Activated CD8-positive, alpha-beta T cell treated with anti-CD3 and anti-CD28 coated beads for 36 hours (primary cell): ENCODE results near the gene EML3. TPM values are rescaled to one million over a fixed set of nuclear protein-coding genes. Genes with fewer than 3 reads are reported as not detected.

ENCODE experiments used
- ATAC-seq: fragments of 200-7000 bp; cut with Tn5 transposase; one replicate; pipeline ENCODE4 v1.10.0; 2021; ENCODE audit warnings: mild to moderate bottlenecking, moderate library complexity
- CTCF ChIA-PET: fragments of 350-600 bp; sonication (Branson Sonifier 250); formaldehyde crosslinking; loops from one replicate; lab custom pipeline; 2021; ENCODE audit warnings: antibody characterized with exemption; lab: Charles Lee
- POLR2A ChIA-PET: fragments of 350-600 bp; sonication (Branson Sonifier 250); formaldehyde crosslinking; loops from one replicate; lab custom pipeline; 2021; ENCODE audit warnings: antibody characterized with exemption; lab: Charles Lee
- DNase-seq: peaks from one replicate; pipeline ENCODE4 v3.0.0-alpha.2; 2020
- H3K27ac Mint-ChIP-seq: one replicate; pipeline ENCODE4 v1.8.0; 2021; ENCODE audit warnings: mild to moderate bottlenecking, mixed read lengths
- H3K27me3 Mint-ChIP-seq: one replicate; pipeline ENCODE4 v1.8.0; 2021; ENCODE audit warnings: mixed read lengths
- H3K36me3 Mint-ChIP-seq: one replicate; pipeline ENCODE4 v1.8.0; 2021; ENCODE audit warnings: low read depth, mixed read lengths
- H3K4me1 Mint-ChIP-seq: one replicate; pipeline ENCODE4 v1.8.0; 2021; ENCODE audit warnings: low read depth, mixed read lengths
- H3K4me3 Mint-ChIP-seq: one replicate; pipeline ENCODE4 v1.8.0; 2021; ENCODE audit warnings: mild to moderate bottlenecking, moderate library complexity, mixed read lengths
- H3K9me3 Mint-ChIP-seq: one replicate; pipeline ENCODE4 v1.8.0; 2021; ENCODE audit warnings: mixed read lengths
- intact Hi-C: fragments of 100-400 bp; cut with micrococcal nuclease; formaldehyde crosslinking; loops from one replicate; pipeline ENCODE4 v1.10.0; 2022
- total RNA-seq, 2 experiments: library from RNA; stranded (reverse); gene quantifications; one replicate each; pipeline ENCODE4 v1.2.3, GENCODE V29; 2021
- TF ChIP-seq, protein P1 (sequence below): fragments of 200-600 bp; IDR thresholded peaks from one replicate; pipeline ENCODE4 v1.8.0; 2022; ENCODE audit warnings: antibody characterized with exemption, mild to moderate bottlenecking

EML3 gene
- total RNA-seq, 2 experiments from 2014 or later: 115 to 120 TPM

DNA sequence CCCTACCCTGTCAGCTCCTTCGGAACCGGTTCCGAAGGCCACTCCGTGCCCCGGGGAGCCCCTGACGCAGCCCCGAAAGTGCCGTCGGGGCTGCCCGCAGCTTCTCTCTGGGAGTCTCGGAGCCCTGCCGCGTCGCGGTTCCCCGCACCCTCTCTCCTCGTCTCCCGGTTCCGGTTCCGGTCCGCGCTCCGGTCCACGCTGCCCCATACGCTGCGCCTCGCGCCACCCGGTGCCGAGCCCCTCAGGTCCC lies 11.5 kb downstream of the EML3 start:
- ATAC-seq: no peak
- TF ChIP-seq, protein P1, sequence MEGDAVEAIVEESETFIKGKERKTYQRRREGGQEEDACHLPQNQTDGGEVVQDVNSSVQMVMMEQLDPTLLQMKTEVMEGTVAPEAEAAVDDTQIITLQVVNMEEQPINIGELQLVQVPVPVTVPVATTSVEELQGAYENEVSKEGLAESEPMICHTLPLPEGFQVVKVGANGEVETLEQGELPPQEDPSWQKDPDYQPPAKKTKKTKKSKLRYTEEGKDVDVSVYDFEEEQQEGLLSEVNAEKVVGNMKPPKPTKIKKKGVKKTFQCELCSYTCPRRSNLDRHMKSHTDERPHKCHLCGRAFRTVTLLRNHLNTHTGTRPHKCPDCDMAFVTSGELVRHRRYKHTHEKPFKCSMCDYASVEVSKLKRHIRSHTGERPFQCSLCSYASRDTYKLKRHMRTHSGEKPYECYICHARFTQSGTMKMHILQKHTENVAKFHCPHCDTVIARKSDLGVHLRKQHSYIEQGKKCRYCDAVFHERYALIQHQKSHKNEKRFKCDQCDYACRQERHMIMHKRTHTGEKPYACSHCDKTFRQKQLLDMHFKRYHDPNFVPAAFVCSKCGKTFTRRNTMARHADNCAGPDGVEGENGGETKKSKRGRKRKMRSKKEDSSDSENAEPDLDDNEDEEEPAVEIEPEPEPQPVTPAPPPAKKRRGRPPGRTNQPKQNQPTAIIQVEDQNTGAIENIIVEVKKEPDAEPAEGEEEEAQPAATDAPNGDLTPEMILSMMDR: no peak
- peaks cover 40% of the 10 kb centered on the region for H3K4me1 Mint-ChIP-seq
- ChIA-PET CTCF (interaction anchor here (0.9 to 2.7 kb wide), 8 partner anchors 9 to 206 kb away, joined by 3 to 24 read pairs (median 4); partner anchors contain the start of genes C11orf98, CSKMT, EML3 and ROM1), POLR2A (interaction anchor here (0.6 to 3.9 kb wide), 19 partner anchors 9 to 254 kb away, joined by 3 to 59 read pairs (median 6); partner anchors contain the start of genes B3GAT3, C11orf98, CSKMT and EEF1G)
- peak; percentile 43 for DNase-seq
- intact Hi-C loops: no loop called here
- H3K27ac Mint-ChIP-seq: peak overlapping the region; percentile 95
- no peaks in the 10 kb centered on the region for H3K9me3 Mint-ChIP-seq
- H3K27me3 Mint-ChIP-seq: no peaks in the 10 kb centered on the region
- H3K36me3 Mint-ChIP-seq: peaks cover 74% of the 10 kb centered on the region
- peak overlapping the region; percentile 86 for H3K4me3 Mint-ChIP-seq

DNA sequence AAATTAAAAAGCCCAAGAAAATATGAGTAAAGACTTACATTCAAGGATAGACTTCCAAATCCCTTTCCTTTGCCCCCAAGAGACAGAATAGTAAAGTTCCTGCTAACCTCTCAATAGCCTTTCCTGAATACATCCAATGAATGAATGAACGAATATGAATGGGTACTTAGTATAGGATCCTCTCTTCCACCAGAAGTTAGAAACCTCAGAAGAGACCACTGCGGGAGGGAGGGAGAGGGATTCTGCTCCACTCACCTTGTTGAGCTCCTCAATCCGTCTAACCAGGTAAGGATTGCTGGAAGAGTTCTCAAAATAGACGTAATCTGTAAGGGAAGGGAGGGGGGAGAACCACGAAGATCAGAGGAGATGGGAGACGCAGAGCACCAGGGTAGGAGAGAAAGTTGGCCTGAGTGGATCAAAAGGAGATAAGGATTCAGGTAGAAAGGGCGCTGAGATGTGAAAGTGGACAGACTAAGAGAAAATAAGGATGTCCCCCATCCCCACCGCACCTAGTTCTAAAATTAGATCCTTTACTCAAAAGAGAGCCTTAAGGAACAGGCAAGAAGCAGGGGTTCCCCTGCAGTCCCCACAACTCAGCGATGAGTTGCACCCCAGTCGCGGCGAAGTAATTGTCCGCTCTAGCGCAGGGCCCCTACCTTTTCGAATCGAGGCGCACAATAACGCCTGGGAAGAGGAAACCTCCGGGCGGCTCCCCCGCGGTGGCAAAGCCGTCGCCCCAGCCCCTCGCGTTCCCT lies 12.0 kb downstream of the EML3 start:
- DNase-seq (peak; percentile 45), ATAC-seq (no peak)
- H3K36me3 Mint-ChIP-seq: peaks cover 71% of the 10 kb centered on the region
- no peaks in the 10 kb centered on the region for H3K9me3 Mint-ChIP-seq
- H3K4me3 Mint-ChIP-seq: peak overlapping the region; percentile 86
- TF ChIP-seq, protein P1: no peak
- intact Hi-C loops: no loop called here
- H3K27ac Mint-ChIP-seq: peak overlapping the region; percentile 95
- H3K4me1 Mint-ChIP-seq: peaks cover 38% of the 10 kb centered on the region
- ChIA-PET CTCF (interaction anchor here (1.2 to 2.7 kb wide), 5 partner anchors 9 to 176 kb away, joined by 3 to 24 read pairs (median 5); partner anchors contain the start of genes C11orf98, EML3, ROM1 and TUT1), POLR2A (interaction anchor here (0.6 to 3.9 kb wide), 23 partner anchors 9 to 254 kb away, joined by 3 to 59 read pairs (median 6); partner anchors contain the start of genes B3GAT3, C11orf98, CSKMT and EEF1G)
- no peaks in the 10 kb centered on the region for H3K27me3 Mint-ChIP-seq

DNA sequence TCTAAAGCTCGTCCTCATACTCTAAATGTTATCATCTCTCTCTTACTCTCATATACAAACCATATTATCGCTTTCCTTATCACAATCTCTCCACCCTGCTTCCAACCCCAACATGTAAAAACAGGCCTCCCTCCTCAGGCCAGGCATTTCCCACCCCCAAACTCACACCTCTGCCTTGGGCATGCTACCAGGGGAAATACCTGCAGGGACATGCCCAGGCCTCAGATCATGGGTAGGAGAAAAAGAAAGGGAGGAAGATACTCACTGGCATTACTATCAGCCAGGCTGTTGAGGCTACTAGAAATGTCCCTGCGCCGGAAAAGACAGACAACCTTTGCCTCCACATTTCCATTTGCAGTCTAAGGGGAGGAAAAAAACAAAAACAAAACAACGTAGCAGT lies 12.7 kb downstream of the EML3 start:
- Mint-ChIP-seq H3K36me3 (peaks cover 73% of the 10 kb centered on the region), H3K27me3 (no peaks in the 10 kb centered on the region), H3K4me1 (peaks cover 44% of the 10 kb centered on the region), H3K27ac (peak overlapping the region; percentile 95), H3K9me3 (no peaks in the 10 kb centered on the region), H3K4me3 (peak overlapping the region; percentile 86)
- DNase-seq (peak; percentile 51), ATAC-seq (no peak)
- TF ChIP-seq, protein P1: no peak
- ChIA-PET CTCF (interaction anchor here (0.9 to 2.7 kb wide), 6 partner anchors 8 to 175 kb away, joined by 3 to 24 read pairs (median 4); partner anchors contain the start of genes C11orf98, EML3, ROM1 and TUT1), POLR2A (interaction anchor here (0.6 to 3.9 kb wide), 28 partner anchors 8 to 255 kb away, joined by 3 to 59 read pairs (median 6); partner anchors contain the start of genes B3GAT3, C11orf98, CSKMT and EEF1G)
- intact Hi-C loops: loop anchor here (10.0 kb wide), 1 partner anchor 245 kb away; no protein-coding TSS in a partner anchor

DNA sequence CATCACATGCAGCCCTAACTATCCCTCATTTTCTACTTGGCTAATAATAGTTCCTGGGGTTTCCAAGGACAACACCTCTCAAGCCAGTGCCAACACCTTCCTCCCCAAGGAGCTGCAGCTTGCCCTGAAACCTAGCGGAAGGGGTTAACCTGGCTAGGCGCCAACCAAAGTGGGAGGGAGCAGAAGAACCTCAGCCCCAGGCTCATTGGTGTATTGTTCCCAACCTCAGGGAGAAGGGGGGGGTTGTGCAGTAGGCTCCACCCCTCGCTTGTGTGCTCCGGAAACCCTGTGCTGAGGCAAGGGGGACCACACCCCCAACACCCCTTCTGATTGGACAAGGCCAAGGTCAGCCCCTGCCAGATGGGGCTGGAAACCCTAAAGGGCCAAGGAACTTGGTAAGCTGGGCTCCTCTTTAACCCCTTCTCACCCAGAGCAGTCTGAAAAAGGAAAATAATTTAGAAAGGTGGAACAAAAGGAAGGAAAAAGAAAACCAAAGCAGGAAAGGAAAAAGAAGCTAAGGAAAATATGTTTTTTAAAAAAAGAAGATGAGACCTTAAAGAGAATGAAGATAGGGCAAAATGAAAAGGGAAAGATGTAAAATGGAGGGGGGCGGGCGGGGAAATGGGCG lies 13.4 kb downstream of the EML3 start:
- Mint-ChIP-seq H3K27me3 (no peaks in the 10 kb centered on the region), H3K36me3 (peaks cover 80% of the 10 kb centered on the region), H3K27ac (peak overlapping the region; percentile 95), H3K4me3 (peak overlapping the region; percentile 86), H3K4me1 (peaks cover 49% of the 10 kb centered on the region), H3K9me3 (no peaks in the 10 kb centered on the region)
- intact Hi-C loops: loop anchor here (10.0 kb wide), 1 partner anchor 246 kb away; no protein-coding TSS in a partner anchor
- POLR2A ChIA-PET: interaction anchor here (0.6 to 3.9 kb wide), 22 partner anchors 7 to 256 kb away, joined by 3 to 59 read pairs (median 6); partner anchors contain the start of genes B3GAT3, C11orf98, CSKMT and EEF1G
- peak; percentile 76 for ATAC-seq
- CTCF ChIA-PET: interaction anchor here (0.7 to 1.5 kb wide), 4 partner anchors 13 to 204 kb away, joined by 3 to 6 read pairs (median 3); partner anchors contain the start of gene EML3
- TF ChIP-seq, protein P1: no peak
- DNase-seq: peak; percentile 99
